Breast epithelium (tissue), 4 donors: ENCODE results near the gene TMEM86A. TPM values are rescaled to one million over a fixed set of nuclear protein-coding genes. Genes with fewer than 3 reads are reported as not detected.
"Not testable (repeated sequence)": the region's sequence is repeated elsewhere in the genome, so short reads cannot be mapped to it uniquely, and the experiment has no call there.

Source experiments
- DNase-seq, 2 donors: peaks; one replicate each; pipeline ENCODE4 v3.0.0-alpha.2; 2019; ENCODE audit warnings: low spot score in 2 of 2
- H3K27ac ChIP-seq, 2 donors: fragments of 200-600 bp; sonication (generic) in 1 of 2; one replicate each; pipeline ENCODE4 v1.5.1; 2016 to 2019; ENCODE audit warnings: mild to moderate bottlenecking in 1 of 2
- H3K27me3 ChIP-seq, 2 donors: fragments of 200-600 bp; sonication (generic) in 1 of 2; one replicate each; pipeline versions ENCODE4 v1.5.1 to v1.6.0; 2017 to 2019; ENCODE audit warnings: control low read depth in 1 of 2, mild to moderate bottlenecking in 1 of 2
- H3K36me3 ChIP-seq: fragments of 200-600 bp; one replicate; pipeline ENCODE4 v1.5.1; 2019
- H3K4me1 ChIP-seq, 2 donors: fragments of 200-600 bp; sonication (generic); one replicate each; pipeline ENCODE4 v1.5.1; 2016 to 2019; ENCODE audit warnings: control low read depth in 1 of 2
- H3K4me3 ChIP-seq, 3 donors: fragments of 200-600 bp; sonication (generic); 1 replicate in 2 of 3; 2 replicates in 1 of 3; pipeline ENCODE4 v1.5.1; 2016 to 2019; ENCODE audit warnings: mild to moderate bottlenecking in 3 of 3, moderate library complexity in 2 of 3
- H3K9me3 ChIP-seq, 2 donors: fragments of 200-600 bp; sonication (generic) in 1 of 2; one replicate each; pipeline ENCODE4 v1.5.1; 2016 to 2019; ENCODE audit warnings: control low read depth in 1 of 2
- CTCF ChIP-seq, 3 donors: fragments of 450-650 bp; IDR thresholded peaks; one replicate each; pipeline ENCODE4 v1.5.1; 2016 to 2017; ENCODE audit warnings: antibody characterized with exemption in 3 of 3, mild to moderate bottlenecking in 3 of 3, moderate library complexity in 3 of 3
- POLR2A ChIP-seq: fragments of 450-650 bp; IDR thresholded peaks from one replicate; pipeline ENCODE4 v1.6.1; 2016; ENCODE audit warnings: antibody characterized with exemption, mild to moderate bottlenecking, moderate library complexity
- POLR2AphosphoS5 ChIP-seq, 3 donors: sonication (generic); formaldehyde crosslinking; IDR thresholded peaks; one replicate each; pipeline ENCODE4 v1.6.1; 2017; ENCODE audit warnings: antibody characterized with exemption in 3 of 3
- intact Hi-C: fragments of 100-400 bp; cut with DNase I; formaldehyde crosslinking; loops from one replicate; pipeline ENCODE4 v1.15.1; 2023; ENCODE audit warnings: low total_unique reads
- total RNA-seq, 3 donors: library from RNA; depleted of rRNA; stranded (reverse); fragments of >200 nt; gene quantifications; one replicate each; pipeline ENCODE4 v1.1.0, GENCODE V29; 2016

TMEM86A gene
- total RNA-seq, 3 donors from 2014 or later = 9.9 to 16.7 (median 12.7) TPM

GRCh38 chr11:18677560-18677959 lies 21.0 kb upstream of the TMEM86A start:
- H3K9me3 ChIP-seq = no peaks in the 10 kb centered on the region
- intact Hi-C loops = no loop called here

GRCh38 chr11:18681949-18682348 lies 16.6 kb upstream of the TMEM86A start:
- H3K36me3 ChIP-seq, DNase-seq, intact Hi-C loops, H3K4me1 ChIP-seq, H3K27me3 ChIP-seq, H3K27ac ChIP-seq, H3K4me3 ChIP-seq, H3K9me3 ChIP-seq: not testable (repeated sequence)

More at GRCh38 chr11:18677560-18677959, 21.0 kb upstream of the TMEM86A start:
- DNase-seq = no peak
- Histone ChIP-seq H3K36me3 (no peaks in the 10 kb centered on the region), H3K27me3 (no peaks in the 10 kb centered on the region), H3K27ac (no peak overlapping the region), H3K4me3 (no peak overlapping the region), H3K4me1 (no peaks in the 10 kb centered on the region)
- TF ChIP-seq POLR2A (no peak), POLR2AphosphoS5 (IDR thresholded peaks at IDR 0.05) (no peak), CTCF (IDR thresholded peaks at IDR 0.05) (no peak)

- DNase-seq = no peak
- Histone ChIP-seq H3K9me3 (no peaks in the 10 kb centered on the region), H3K4me1 (no peaks in the 10 kb centered on the region), H3K27me3 (no peaks in the 10 kb centered on the region), H3K36me3 (no peaks in the 10 kb centered on the region), H3K4me3 (no peak overlapping the region), H3K27ac (no peak overlapping the region)
- intact Hi-C loops = no loop called here
- TF ChIP-seq POLR2AphosphoS5 (IDR thresholded peaks at IDR 0.05) (no peak), CTCF (IDR thresholded peaks at IDR 0.05) (no peak), POLR2A (no peak)
Observed at GRCh38 chr11:18682466-18682865, 16.1 kb upstream of the TMEM86A start.

- intact Hi-C loops = no loop called here
- Histone ChIP-seq H3K4me1 (no peaks in the 10 kb centered on the region), H3K36me3 (no peaks in the 10 kb centered on the region), H3K27ac (no peak overlapping the region), H3K27me3 (no peaks in the 10 kb centered on the region), H3K4me3 (no peak overlapping the region), H3K9me3 (no peaks in the 10 kb centered on the region)
- no peak for DNase-seq
- TF ChIP-seq POLR2AphosphoS5 (IDR thresholded peaks at IDR 0.05) = no peak
- TF ChIP-seq CTCF (IDR thresholded peaks at IDR 0.05) = no peak
- TF ChIP-seq POLR2A = no peak
Observed at GRCh38 chr11:18684267-18684666, 14.3 kb upstream of the TMEM86A start.

- intact Hi-C loops, H3K27ac ChIP-seq, H3K4me1 ChIP-seq, H3K4me3 ChIP-seq, H3K36me3 ChIP-seq, H3K27me3 ChIP-seq, H3K9me3 ChIP-seq, DNase-seq: not testable (repeated sequence)
Observed at GRCh38 chr11:18691467-18692140, 7.0 kb upstream of the TMEM86A start.

GRCh38 chr11:18692941-18693760 lies 5.4 kb upstream of the TMEM86A start:
- intact Hi-C loops = no loop called here

More at GRCh38 chr11:18692941-18693760, 5.4 kb upstream of the TMEM86A start:
- Histone ChIP-seq H3K4me1 (no peaks in the 10 kb centered on the region), H3K36me3 (no peaks in the 10 kb centered on the region), H3K4me3 (no peak overlapping the region), H3K27me3 (no peaks in the 10 kb centered on the region), H3K9me3 (no peaks in the 10 kb centered on the region), H3K27ac (peak overlapping the region in 1 of 2 donors; percentile 23)
- TF ChIP-seq CTCF (IDR thresholded peaks at IDR 0.05) (no peak), POLR2AphosphoS5 (IDR thresholded peaks at IDR 0.05) (no peak), POLR2A (no peak)
- peak in 1 of 2 donors; percentile 41 for DNase-seq
